Activated T-helper 9 cell treated with anti-CD3 and anti-CD28 coated beads, Interleukin-2, amount 50 U/mL, for 16 hours (primary cell): ENCODE results near the gene ZFX.
"Not testable (repeated sequence)": the region's sequence is repeated elsewhere in the genome, so short reads cannot be mapped to it uniquely, and the experiment has no call there.

ENCODE experiments used
- DNase-seq: peaks from one replicate; pipeline ENCODE4 v3.0.0-alpha.2; 2020; ENCODE audit warnings: low read depth

Gene ZFX

GRCh38 chrX:24149351-24150050 lies at the start of gene ZFX:
Gene ZFX, plus strand, starts transcription at chrX:24149729. Its CDS starts 23,014 bp downstream, at chrX:24172743.
- peak; percentile 66 for DNase-seq

DNA sequence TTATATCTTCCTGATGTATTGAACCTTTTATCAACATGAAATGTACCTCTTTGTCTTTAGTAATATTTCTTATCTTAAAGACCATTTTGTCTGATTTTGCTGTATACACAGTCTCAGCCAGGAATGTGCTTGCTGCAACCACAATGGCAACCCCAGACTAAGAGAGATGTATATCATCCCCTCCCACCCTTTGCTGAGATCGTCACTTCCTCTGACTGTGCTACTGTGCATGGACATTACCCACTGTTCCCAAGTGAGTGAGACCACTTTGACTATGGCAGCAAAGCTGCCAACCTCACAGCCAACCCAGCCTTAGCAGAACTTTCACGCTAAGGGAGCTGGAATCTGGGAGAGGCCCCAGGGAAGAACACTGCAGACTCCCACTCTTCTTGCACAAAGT lies 48.8 kb upstream of the ZFX start:
- no peak for DNase-seq

DNA sequence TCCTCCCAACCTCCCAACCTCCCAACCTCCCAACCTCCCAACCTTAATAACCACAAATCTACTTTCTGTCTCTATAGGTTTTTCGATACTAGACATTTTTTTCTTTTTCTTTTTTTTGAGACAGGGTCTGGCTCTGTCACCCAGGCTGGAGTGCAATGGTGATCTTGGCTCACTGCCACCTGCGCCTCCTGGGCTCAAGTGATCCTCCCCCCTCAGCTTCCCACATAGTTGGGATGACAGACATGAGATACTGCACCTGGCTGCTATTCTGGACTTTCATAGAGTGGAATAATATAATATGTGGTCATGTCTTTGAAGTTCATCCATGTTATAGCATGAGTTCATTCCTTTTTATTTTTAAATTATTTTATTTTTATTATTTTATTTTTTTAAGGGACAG lies 39.5 kb upstream of the ZFX start:
- no peak for DNase-seq

GRCh38 chrX:24113181-24113580 lies 36.3 kb upstream of the ZFX start:
- DNase-seq: no peak

DNA sequence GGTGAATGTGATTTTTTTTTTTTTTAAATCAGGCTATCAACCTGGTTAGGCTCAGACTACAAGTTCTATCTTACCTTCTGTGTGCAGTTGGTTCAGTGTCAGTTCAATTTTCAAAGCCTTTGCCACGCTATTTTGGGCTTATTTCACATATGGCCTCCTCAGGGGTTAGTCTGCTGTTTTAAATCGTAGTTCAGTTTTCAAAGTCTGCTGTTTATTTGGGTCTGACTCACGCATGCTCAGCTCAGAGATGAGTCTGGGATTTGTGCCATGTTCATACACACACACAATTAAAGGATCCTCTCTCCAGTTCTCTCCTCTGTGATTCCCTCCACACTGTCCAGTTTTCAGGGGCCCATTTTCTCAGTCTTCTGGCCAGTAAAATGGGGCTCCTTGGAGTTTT lies 32.3 kb upstream of the ZFX start:
- DNase-seq: no peak

DNA sequence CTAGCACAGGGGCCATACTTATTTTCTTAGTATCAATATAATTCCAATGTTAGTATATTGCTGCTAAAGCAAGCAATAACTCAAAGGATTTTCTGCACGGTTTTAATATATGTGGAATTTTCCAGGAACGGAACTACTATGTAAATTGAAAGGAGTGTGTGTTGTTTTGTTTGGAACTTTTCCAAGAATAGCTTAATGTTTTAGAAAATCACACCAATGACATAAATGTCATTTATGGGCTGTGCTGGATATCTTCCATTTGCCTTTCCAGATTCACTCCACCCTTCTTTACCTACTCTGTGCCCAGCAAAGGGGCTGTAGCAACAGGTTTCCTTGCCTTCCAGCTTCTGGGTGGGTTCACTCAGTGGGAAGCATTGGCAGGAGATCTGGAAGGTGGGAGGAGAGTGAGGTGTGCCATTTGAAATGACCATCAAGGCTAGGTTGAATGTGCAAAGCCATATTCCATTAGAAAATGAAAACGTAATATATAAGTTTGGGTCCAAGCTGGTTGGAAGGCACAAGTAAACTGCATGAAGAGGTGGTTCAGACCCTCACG lies 25.2 kb upstream of the ZFX start:
- no peak for DNase-seq

GRCh38 chrX:24125028-24125612 lies 24.4 kb upstream of the ZFX start:
- no peak for DNase-seq

GRCh38 chrX:24131476-24131875 lies 18.1 kb upstream of the ZFX start:
- DNase-seq: no peak

GRCh38 chrX:24133312-24133711 lies 16.2 kb upstream of the ZFX start:
- DNase-seq: no peak

GRCh38 chrX:24135768-24136167 lies 13.8 kb upstream of the ZFX start:
- DNase-seq: not testable (repeated sequence)

- DNase-seq: no peak
Observed at GRCh38 chrX:24137192-24137591, 12.3 kb upstream of the ZFX start.

DNA sequence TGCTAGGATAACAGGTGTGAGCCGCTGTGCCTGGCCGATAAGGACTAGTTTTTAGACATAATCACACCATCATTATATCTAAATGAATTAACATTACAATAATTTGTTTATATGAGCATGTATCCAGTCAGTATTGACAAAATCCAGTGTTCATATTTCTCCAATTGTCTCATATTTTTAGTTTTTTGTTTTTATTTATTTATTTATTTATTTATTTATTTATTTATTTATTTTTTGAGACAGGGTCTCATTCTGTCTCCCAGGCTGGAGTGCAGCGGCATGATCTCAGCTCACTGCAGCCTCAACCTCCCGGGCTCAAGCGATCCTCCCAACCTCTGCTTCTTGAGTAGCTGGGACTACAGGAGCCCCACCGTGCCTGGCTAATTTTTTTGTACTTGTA lies 5.5 kb upstream of the ZFX start:
- not testable (repeated sequence) for DNase-seq

GRCh38 chrX:24144528-24144927 lies 5.0 kb upstream of the ZFX start:
- DNase-seq: no peak

DNA sequence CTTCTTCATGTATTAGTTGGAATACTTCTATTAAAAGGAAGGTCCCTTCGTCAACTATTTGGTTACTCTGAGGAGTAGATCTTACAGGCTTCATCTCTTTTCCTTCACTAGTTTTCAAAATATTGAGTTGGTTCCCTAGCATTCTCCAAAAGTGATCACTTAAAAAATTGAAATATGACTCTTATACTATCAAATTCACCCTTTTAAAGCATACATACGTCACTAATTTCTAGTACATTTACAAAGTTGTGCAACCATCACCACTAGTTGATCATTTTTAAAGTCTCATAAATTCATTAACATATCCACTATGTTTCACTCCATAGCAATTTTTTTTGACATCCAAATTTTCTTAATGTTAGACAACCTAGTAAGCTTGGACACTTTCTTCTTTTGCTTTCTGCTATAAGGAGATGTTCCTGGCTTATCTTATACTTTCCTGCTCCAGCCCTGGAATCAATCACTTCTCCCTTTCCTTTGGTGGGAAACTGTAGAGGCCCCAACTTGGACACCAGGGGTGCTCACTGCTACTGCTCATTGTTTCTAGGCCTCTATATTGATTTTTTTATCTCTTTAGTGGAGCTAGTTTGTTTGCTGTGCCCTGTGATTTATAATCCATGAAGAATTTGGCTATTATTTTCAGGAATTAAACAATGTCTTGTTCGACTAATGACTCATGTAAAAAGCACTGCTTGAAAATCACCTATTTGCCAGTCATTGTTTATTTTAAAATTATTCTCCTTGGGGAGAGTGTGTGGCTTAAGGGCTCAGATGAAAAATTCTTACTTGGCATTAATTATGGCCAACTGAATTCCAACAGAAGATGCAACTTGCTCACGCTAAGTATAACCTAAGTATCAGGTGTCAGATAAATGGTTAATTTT lies 4.0 kb upstream of the ZFX start:
- DNase-seq: no peak

GRCh38 chrX:24146283-24146949 lies 3.1 kb upstream of the ZFX start:
- DNase-seq: no peak

DNA sequence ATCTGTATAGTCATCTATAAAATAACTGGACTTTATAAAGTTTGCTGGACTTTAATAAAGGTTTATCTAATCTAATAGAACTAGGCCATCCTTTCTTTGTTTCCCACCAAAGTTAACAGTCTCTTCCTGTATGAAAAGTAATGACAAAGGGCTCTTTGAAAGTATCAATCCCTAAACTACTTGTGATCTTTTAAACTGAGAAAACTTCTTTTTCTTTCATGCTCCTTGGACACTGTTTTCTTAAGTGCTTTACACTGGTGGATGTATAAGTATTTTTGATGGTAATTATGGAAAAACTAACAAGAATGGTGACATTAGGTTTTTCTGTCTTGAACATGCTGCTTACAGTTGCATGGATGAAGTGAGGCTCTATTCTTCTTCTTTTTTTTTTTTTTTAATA lies 2.4 kb upstream of the ZFX start:
- DNase-seq: no peak

GRCh38 chrX:24148121-24148520 lies 1.4 kb upstream of the ZFX start:
- DNase-seq: no peak

GRCh38 chrX:24148535-24149350 lies 786 bp upstream of the ZFX start:
- DNase-seq: no peak

GRCh38 chrX:24150051-24150790 lies 692 bp downstream of the ZFX start:
- peak; percentile 90 for DNase-seq

- no peak for DNase-seq
Observed at GRCh38 chrX:24150898-24151297, 1.4 kb downstream of the ZFX start.

DNA sequence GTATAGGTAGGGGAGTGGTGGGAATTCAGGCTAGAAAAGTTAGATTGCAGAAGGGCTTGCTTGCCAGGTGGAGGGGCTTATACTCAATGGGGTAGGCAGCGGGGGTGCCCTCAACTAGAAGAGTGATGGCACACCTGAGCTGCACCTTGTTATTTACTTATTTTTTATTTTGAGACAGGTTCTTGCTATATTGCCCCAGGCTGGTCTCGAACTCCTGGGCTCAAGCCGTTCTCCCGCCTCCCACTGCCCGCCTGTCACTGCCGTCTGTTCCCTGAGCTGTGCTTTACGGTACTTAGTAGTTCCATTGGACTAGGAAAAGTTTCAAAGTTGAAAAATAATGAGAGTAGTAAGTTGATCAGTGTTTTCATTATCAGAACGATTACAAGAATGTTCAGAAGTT lies 2.0 kb downstream of the ZFX start:
- DNase-seq: no peak
